ENCODE measurements around the gene COL25A1. TPM values are rescaled to one million over a fixed set of nuclear protein-coding genes. Genes with fewer than 3 reads are reported as not detected.

Gene COL25A1
- total RNA-seq, 1 experiment from 2014 or later = 8.8 TPM

DNA sequence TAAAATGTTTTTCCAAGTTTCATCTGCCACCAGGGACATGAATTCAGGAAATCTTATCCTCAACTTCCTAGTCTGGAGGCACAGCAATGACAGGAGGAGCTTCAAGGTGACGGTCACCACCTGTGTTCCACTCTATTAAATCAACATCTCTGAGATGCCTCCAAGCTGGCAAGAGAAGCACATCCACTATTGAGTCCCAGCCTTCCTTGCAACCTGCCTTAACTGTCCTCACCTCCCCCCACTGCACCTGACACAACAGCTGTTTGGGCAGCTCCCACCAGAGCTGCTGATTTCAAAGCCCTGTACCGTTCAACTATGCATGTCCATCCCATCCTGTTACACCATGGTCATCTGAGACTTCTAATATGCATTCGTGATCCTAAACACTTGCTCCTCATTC is 123.4 kb downstream of the COL25A1 start:
- H3K36me3 ChIP-seq (ENCODE audit: insufficient read depth, low read length, poor library complexity, severe bottlenecking) = no peaks in the 10 kb centered on the region
- DNase-seq (ENCODE audit: low spot score) = no peak
- POLR2A ChIA-PET (ENCODE audit: low non-redundant PET) = no interaction called here
- CTCF ChIA-PET = no interaction called here
- peaks cover 17% of the 10 kb centered on the region for H3K4me1 ChIP-seq (ENCODE audit: insufficient read depth, low read length, poor library complexity, severe bottlenecking)
- no TSS peak for BruUV-seq (replicated peaks)
- no peaks in the 10 kb centered on the region for H3K9me3 ChIP-seq (ENCODE audit: low read depth, low read length, poor library complexity, severe bottlenecking)
- TF ChIP-seq EZH2 (IDR thresholded peaks at IDR 0.05; ENCODE audit: borderline replicate concordance, low read depth, low read length, poor library complexity, severe bottlenecking) = no peak
- TF ChIP-seq, protein P1, sequence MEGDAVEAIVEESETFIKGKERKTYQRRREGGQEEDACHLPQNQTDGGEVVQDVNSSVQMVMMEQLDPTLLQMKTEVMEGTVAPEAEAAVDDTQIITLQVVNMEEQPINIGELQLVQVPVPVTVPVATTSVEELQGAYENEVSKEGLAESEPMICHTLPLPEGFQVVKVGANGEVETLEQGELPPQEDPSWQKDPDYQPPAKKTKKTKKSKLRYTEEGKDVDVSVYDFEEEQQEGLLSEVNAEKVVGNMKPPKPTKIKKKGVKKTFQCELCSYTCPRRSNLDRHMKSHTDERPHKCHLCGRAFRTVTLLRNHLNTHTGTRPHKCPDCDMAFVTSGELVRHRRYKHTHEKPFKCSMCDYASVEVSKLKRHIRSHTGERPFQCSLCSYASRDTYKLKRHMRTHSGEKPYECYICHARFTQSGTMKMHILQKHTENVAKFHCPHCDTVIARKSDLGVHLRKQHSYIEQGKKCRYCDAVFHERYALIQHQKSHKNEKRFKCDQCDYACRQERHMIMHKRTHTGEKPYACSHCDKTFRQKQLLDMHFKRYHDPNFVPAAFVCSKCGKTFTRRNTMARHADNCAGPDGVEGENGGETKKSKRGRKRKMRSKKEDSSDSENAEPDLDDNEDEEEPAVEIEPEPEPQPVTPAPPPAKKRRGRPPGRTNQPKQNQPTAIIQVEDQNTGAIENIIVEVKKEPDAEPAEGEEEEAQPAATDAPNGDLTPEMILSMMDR (conservative IDR thresholded peaks at IDR 0.05; ENCODE audit: low read depth, low read length) = no peak
- intact Hi-C loops (cut with micrococcal nuclease; ENCODE audit: unreplicated experiment) = no loop called here
- H3K27me3 ChIP-seq (replicated peaks; ENCODE audit: insufficient read depth, low read depth, low read length, poor library complexity) = no peaks in the 10 kb centered on the region
- H3K27ac ChIP-seq (ENCODE audit: low read depth, low read length, poor library complexity, severe bottlenecking) = no peak overlapping the region
- H3K4me3 ChIP-seq (ENCODE audit: low read depth, low read length, poor library complexity, severe bottlenecking) = no peak overlapping the region

GRCh38 chr4:109177096-109177810 is 125.2 kb downstream of the COL25A1 start:
- BruUV-seq (replicated peaks) = no TSS peak
- POLR2A ChIA-PET (ENCODE audit: low non-redundant PET) = no interaction called here

DNA sequence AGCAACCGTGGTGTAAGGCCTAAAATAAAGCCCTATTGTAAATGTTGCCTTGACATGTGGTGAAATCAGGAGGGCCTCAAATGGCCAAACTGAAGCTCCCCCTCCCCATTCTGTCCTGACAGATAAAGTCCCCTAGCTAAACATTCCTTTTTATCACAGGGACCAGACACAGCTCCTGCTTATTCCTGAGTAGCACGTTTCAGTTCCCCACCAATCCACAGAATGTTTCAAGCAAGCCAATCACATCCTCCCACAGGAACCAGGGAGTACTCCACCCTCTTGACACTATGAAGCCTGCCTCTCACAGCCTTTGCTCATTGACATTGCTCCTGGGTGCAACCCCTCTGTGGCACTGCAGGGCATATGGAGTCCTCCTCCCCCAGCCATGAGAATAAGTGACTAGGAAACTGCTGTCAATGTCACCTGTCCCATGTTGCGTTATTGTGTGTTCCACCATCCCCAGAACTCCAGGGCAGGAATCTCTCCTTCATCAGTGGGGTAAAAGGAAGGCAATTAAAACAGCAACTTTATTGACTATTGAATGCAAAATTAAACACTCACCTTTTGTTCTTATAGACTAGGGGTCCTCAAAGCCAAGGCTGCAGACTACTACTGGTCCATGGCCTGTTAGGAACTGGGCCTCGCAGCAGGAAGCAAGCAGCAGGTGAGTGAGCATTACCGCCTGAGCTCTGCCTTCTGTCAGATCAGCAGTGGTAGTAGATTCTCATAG is 128.1 kb downstream of the COL25A1 start:
- Histone ChIP-seq H3K36me3 (ENCODE audit: insufficient read depth, low read length, poor library complexity, severe bottlenecking) (no peaks in the 10 kb centered on the region), H3K4me3 (ENCODE audit: low read depth, low read length, poor library complexity, severe bottlenecking) (no peak overlapping the region), H3K27ac (ENCODE audit: low read depth, low read length, poor library complexity, severe bottlenecking) (no peak overlapping the region), H3K9me3 (ENCODE audit: low read depth, low read length, poor library complexity, severe bottlenecking) (no peaks in the 10 kb centered on the region), H3K4me1 (ENCODE audit: insufficient read depth, low read length, poor library complexity, severe bottlenecking) (no peaks in the 10 kb centered on the region), H3K27me3 (replicated peaks; ENCODE audit: insufficient read depth, low read depth, low read length, poor library complexity) (no peaks in the 10 kb centered on the region)
- CTCF ChIA-PET = no interaction called here
- no peak for DNase-seq (ENCODE audit: low spot score)
- TF ChIP-seq EZH2 (IDR thresholded peaks at IDR 0.05; ENCODE audit: borderline replicate concordance, low read depth, low read length, poor library complexity, severe bottlenecking) = no peak
- TF ChIP-seq, protein P1 (conservative IDR thresholded peaks at IDR 0.05; ENCODE audit: low read depth, low read length) = no peak
- intact Hi-C loops (cut with micrococcal nuclease; ENCODE audit: unreplicated experiment) = no loop called here
- BruUV-seq (replicated peaks) = no TSS peak
- POLR2A ChIA-PET (ENCODE audit: low non-redundant PET) = no interaction called here

More at GRCh38 chr4:109177096-109177810, 125.2 kb downstream of the COL25A1 start:
- TF ChIP-seq, protein P1 (conservative IDR thresholded peaks at IDR 0.05; ENCODE audit: low read depth, low read length) = no peak
- no peak for TF ChIP-seq EZH2 (IDR thresholded peaks at IDR 0.05; ENCODE audit: borderline replicate concordance, low read depth, low read length, poor library complexity, severe bottlenecking)
- no peak overlapping the region for H3K4me3 ChIP-seq (ENCODE audit: low read depth, low read length, poor library complexity, severe bottlenecking)
- no peaks in the 10 kb centered on the region for H3K9me3 ChIP-seq (ENCODE audit: low read depth, low read length, poor library complexity, severe bottlenecking)
- no peak for DNase-seq (ENCODE audit: low spot score)
- H3K27me3 ChIP-seq (replicated peaks; ENCODE audit: insufficient read depth, low read depth, low read length, poor library complexity) = no peaks in the 10 kb centered on the region
- H3K27ac ChIP-seq (ENCODE audit: low read depth, low read length, poor library complexity, severe bottlenecking) = no peak overlapping the region
- intact Hi-C loops (cut with micrococcal nuclease; ENCODE audit: unreplicated experiment) = no loop called here
- CTCF ChIA-PET = no interaction called here
- peaks cover 4% of the 10 kb centered on the region for H3K4me1 ChIP-seq (ENCODE audit: insufficient read depth, low read length, poor library complexity, severe bottlenecking)
- H3K36me3 ChIP-seq (ENCODE audit: insufficient read depth, low read length, poor library complexity, severe bottlenecking) = no peaks in the 10 kb centered on the region
